ENCODE measurements around the gene CDH2.

Gene CDH2

DNA sequence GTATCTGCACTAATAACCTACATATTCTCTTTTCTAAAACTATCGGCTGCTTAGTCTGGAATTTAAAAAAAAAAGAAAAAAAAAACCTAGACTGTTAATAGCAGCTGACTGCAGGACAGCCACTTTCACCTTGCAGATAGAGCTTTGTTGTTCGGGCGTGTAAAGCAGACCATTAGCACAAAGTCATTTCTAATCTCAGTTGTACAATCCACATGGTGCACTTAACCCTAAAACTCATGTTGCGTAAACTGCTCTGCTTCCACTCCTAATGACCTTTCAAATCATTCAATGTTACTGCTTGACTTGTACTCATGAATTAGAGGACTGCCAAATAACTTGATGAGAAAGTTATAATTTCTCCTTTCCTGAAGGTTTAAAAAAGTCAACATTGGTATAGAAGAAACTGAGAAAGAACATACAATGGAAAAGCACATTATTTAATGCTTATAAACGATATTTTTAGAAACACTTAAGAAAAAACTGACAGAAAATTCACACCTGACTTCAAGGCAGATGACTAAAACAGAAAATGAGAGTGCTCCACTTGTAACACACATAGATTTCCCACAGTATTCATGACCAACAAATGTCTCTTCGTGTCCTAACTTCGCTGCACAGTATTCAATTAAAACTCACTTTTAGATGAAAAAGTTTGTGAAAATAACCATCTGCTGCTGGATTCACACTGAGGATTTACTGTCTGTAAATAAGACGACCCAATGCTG is 2.6 kb downstream of the CDH2 start:
- Histone ChIP-seq H3K4me2 (ENCODE audit: low read depth, low read length, poor library complexity, severe bottlenecking) (no peak overlapping the region), H2AFZ (ENCODE audit: low read depth, low read length, severe bottlenecking) (no peak overlapping the region), H3K79me2 (ENCODE audit: insufficient read depth, low read length) (no peaks in the 10 kb centered on the region), H3K27me3 (ENCODE audit: low read length) (no peaks in the 10 kb centered on the region), H3F3A (ENCODE audit: insufficient read depth) (no peaks in the 10 kb centered on the region), H3K9me2 (replicated peaks; ENCODE audit: insufficient read depth, low read length) (no peaks in the 10 kb centered on the region), H3K9me3 (ENCODE audit: insufficient read depth, low read length) (no peaks in the 10 kb centered on the region), H3K4me3 (ENCODE audit: insufficient read depth, low read length, poor library complexity, severe bottlenecking) (no peak overlapping the region), H3K27ac (ENCODE audit: low read depth, low read length) (no peak overlapping the region), H3K36me3 (ENCODE audit: low read length) (no peaks in the 10 kb centered on the region), H4K20me1 (ENCODE audit: low read depth, low read length) (no peaks in the 10 kb centered on the region), H3K9ac (ENCODE audit: low read length) (no peak overlapping the region)
- TF ChIP-seq CTCF (IDR thresholded peaks at IDR 0.05; ENCODE audit: insufficient read depth, low read length, poor library complexity, severe bottlenecking) (no peak), EZH2phosphoT487 (conservative IDR thresholded peaks at IDR 0.05; ENCODE audit: low read length) (no peak)

GRCh38 chr18:28171837-28172236 is 5.1 kb downstream of the CDH2 start:
- no peak for TF ChIP-seq CTCF (IDR thresholded peaks at IDR 0.05; ENCODE audit: insufficient read depth, low read length, poor library complexity, severe bottlenecking)
- TF ChIP-seq EZH2phosphoT487 (conservative IDR thresholded peaks at IDR 0.05; ENCODE audit: low read length): no peak
- H3K9me2 ChIP-seq (replicated peaks; ENCODE audit: insufficient read depth, low read length): no peaks in the 10 kb centered on the region
- H3F3A ChIP-seq (ENCODE audit: insufficient read depth): no peaks in the 10 kb centered on the region
- H3K27ac ChIP-seq (ENCODE audit: low read depth, low read length): no peak overlapping the region
- no peaks in the 10 kb centered on the region for H3K79me2 ChIP-seq (ENCODE audit: insufficient read depth, low read length)
- H3K36me3 ChIP-seq (ENCODE audit: low read length): no peaks in the 10 kb centered on the region
- no peaks in the 10 kb centered on the region for H4K20me1 ChIP-seq (ENCODE audit: low read depth, low read length)
- H2AFZ ChIP-seq (ENCODE audit: low read depth, low read length, severe bottlenecking): no peak overlapping the region
- H3K9ac ChIP-seq (ENCODE audit: low read length): no peak overlapping the region
- no peak overlapping the region for H3K4me3 ChIP-seq (ENCODE audit: insufficient read depth, low read length, poor library complexity, severe bottlenecking)
- H3K27me3 ChIP-seq (ENCODE audit: low read length): no peaks in the 10 kb centered on the region
- no peak overlapping the region for H3K4me2 ChIP-seq (ENCODE audit: low read depth, low read length, poor library complexity, severe bottlenecking)
- no peaks in the 10 kb centered on the region for H3K9me3 ChIP-seq (ENCODE audit: insufficient read depth, low read length)

DNA sequence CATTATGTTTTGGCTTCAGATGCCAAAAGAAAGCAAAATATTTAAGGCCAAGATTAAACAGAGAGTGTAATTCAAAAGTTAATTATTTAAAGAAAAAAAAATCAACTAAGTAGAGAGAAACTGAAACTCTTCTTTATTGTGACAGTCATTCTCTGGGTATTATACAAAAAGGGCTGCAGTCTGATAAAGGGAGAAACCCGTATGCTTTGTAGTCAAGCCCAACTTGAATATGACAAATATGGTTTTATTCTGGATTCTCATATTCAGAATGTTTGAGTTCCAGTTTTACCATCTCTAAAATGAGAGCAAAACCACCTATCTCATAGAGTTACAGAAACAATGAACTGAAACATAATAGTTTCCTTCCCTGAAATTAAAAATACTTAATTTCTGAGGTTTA is 8.2 kb downstream of the CDH2 start:
- H3K9me3 ChIP-seq (ENCODE audit: insufficient read depth, low read length): no peaks in the 10 kb centered on the region
- no peaks in the 10 kb centered on the region for H3K36me3 ChIP-seq (ENCODE audit: low read length)
- H3K4me3 ChIP-seq (ENCODE audit: insufficient read depth, low read length, poor library complexity, severe bottlenecking): no peak overlapping the region
- no peaks in the 10 kb centered on the region for H4K20me1 ChIP-seq (ENCODE audit: low read depth, low read length)
- no peaks in the 10 kb centered on the region for H3K9me2 ChIP-seq (replicated peaks; ENCODE audit: insufficient read depth, low read length)
- H3K4me2 ChIP-seq (ENCODE audit: low read depth, low read length, poor library complexity, severe bottlenecking): no peak overlapping the region
- no peak overlapping the region for H3K9ac ChIP-seq (ENCODE audit: low read length)
- no peak overlapping the region for H2AFZ ChIP-seq (ENCODE audit: low read depth, low read length, severe bottlenecking)
- no peak overlapping the region for H3K27ac ChIP-seq (ENCODE audit: low read depth, low read length)
- H3K79me2 ChIP-seq (ENCODE audit: insufficient read depth, low read length): no peaks in the 10 kb centered on the region
- TF ChIP-seq EZH2phosphoT487 (conservative IDR thresholded peaks at IDR 0.05; ENCODE audit: low read length) (no peak), CTCF (IDR thresholded peaks at IDR 0.05; ENCODE audit: insufficient read depth, low read length, poor library complexity, severe bottlenecking) (no peak)
- no peaks in the 10 kb centered on the region for H3K27me3 ChIP-seq (ENCODE audit: low read length)
- no peaks in the 10 kb centered on the region for H3F3A ChIP-seq (ENCODE audit: insufficient read depth)
